Peyer's patch (tissue), 4 donors: ENCODE measurements around the gene NEK9. TPM values are rescaled to one million over a fixed set of nuclear protein-coding genes. Genes with fewer than 3 reads are reported as not detected.
A peak's percentile ranks its signal among the peaks of the same experiment; 100 is the strongest.

Experiments
- DNase-seq, 3 donors: peaks; one replicate each; pipeline ENCODE4 v3.0.0-alpha.2; 2017 to 2019
- H3K27ac ChIP-seq, 4 donors: fragments of 200-600 bp; sonication (generic); one replicate each; pipeline ENCODE4 v1.5.1; 2016 to 2019
- H3K27me3 ChIP-seq, 2 donors: fragments of 200-600 bp; sonication (generic); one replicate each; pipeline ENCODE4 v1.5.1; 2019
- H3K36me3 ChIP-seq, 3 donors: fragments of 200-600 bp; sonication (generic); one replicate each; pipeline ENCODE4 v1.5.1; 2016 to 2019
- H3K4me1 ChIP-seq, 4 donors: fragments of 200-600 bp; sonication (generic); one replicate each; pipeline ENCODE4 v1.5.1; 2016 to 2019
- H3K4me3 ChIP-seq, 4 donors: fragments of 200-600 bp; sonication (generic); 1 replicate in 3 of 4; 2 replicates in 1 of 4; pipeline ENCODE4 v1.5.1; 2016 to 2019; ENCODE audit warnings: mild to moderate bottlenecking in 1 of 4
- H3K9me3 ChIP-seq, 4 donors: fragments of 200-600 bp; sonication (generic); one replicate each; pipeline ENCODE4 v1.5.1; 2016 to 2019; ENCODE audit warnings: mild to moderate bottlenecking in 1 of 4
- POLR2A ChIP-seq, 2 donors: fragments of 450-650 bp; IDR thresholded peaks; one replicate each; pipeline ENCODE4 v1.5.1; 2017; ENCODE audit warnings: antibody characterized with exemption in 2 of 2, mild to moderate bottlenecking in 2 of 2, moderate library complexity in 2 of 2
- total RNA-seq, 4 donors: library from RNA; depleted of rRNA; stranded (reverse); fragments of >200 nt; gene quantifications; one replicate each; pipeline ENCODE4 v1.1.0, GENCODE V29; 2016
- TF ChIP-seq, protein P1 (sequence below), 6 experiments: fragments of 450-650 bp in 4 of 6; fragments of 200-600 bp in 2 of 6; sonication (generic) in 1 of 6; IDR thresholded peaks; one replicate each; pipeline ENCODE4 v1.5.1; 2017 to 2019; ENCODE audit warnings: antibody characterized with exemption in 6 of 6, mild to moderate bottlenecking in 3 of 6, moderate library complexity in 1 of 6

The NEK9 gene
- total RNA-seq, 4 donors from 2014 or later: 32.4 to 53.6 (median 42.0) TPM

DNA sequence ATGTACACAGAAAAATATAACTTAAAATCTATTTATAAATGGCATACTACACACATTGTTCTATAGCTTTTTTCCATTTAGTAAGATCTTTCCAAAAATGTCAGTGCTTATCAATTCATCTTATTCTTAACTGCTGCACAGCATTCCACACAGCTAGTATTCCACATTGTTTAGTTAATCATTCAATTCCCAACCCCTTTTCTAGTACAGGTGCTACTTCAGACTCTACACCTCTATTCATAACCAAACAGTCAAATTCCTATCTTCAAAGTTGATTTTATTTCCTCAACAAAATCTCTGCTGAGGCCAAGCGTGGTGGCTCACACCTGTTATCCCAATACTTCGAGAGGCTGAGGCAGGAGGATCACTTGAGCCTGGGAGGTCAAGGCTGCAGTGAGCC lies 12.3 kb upstream of the NEK9 start:
- TF ChIP-seq POLR2A (IDR thresholded peaks at IDR 0.05): no peak
- TF ChIP-seq, protein P1, sequence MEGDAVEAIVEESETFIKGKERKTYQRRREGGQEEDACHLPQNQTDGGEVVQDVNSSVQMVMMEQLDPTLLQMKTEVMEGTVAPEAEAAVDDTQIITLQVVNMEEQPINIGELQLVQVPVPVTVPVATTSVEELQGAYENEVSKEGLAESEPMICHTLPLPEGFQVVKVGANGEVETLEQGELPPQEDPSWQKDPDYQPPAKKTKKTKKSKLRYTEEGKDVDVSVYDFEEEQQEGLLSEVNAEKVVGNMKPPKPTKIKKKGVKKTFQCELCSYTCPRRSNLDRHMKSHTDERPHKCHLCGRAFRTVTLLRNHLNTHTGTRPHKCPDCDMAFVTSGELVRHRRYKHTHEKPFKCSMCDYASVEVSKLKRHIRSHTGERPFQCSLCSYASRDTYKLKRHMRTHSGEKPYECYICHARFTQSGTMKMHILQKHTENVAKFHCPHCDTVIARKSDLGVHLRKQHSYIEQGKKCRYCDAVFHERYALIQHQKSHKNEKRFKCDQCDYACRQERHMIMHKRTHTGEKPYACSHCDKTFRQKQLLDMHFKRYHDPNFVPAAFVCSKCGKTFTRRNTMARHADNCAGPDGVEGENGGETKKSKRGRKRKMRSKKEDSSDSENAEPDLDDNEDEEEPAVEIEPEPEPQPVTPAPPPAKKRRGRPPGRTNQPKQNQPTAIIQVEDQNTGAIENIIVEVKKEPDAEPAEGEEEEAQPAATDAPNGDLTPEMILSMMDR (IDR thresholded peaks at IDR 0.05): no peak
- Histone ChIP-seq H3K27ac (peak overlapping the region in 2 of 4 donors; percentile 0 to 52), H3K4me3 (no peak overlapping the region), H3K9me3 (no peaks in the 10 kb centered on the region), H3K27me3 (no peaks in the 10 kb centered on the region), H3K36me3 (peaks cover 0 to 14% (median 0%) of the 10 kb centered on the region in 3 donors), H3K4me1 (peaks cover 0 to 29% (median 0%) of the 10 kb centered on the region in 4 donors)
- no peak for DNase-seq

DNA sequence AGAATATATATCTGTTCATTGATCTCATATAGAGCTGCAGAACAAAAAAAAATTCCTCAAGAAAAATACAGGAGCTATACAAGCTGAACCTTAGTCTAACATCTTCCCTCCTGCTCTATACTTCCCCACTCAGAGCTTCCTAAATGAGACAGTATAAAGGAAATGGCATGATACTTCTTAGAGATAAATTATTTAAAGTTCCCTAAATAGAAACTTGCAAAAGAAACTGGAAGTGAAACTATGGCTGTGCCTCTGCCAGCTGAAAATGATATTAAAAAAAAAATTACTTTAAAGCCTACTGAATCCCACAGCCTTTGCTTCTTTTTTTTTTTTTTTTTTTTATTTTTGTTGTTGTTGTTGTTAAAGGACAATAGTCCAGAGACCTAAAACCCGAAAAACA lies 11.6 kb upstream of the NEK9 start:
- Histone ChIP-seq H3K9me3 (no peaks in the 10 kb centered on the region), H3K4me1 (peaks cover 0 to 24% (median 0%) of the 10 kb centered on the region in 4 donors), H3K27ac (peak overlapping the region in 2 of 4 donors; percentile 0 to 52), H3K4me3 (no peak overlapping the region), H3K27me3 (no peaks in the 10 kb centered on the region), H3K36me3 (peaks cover 0 to 21% (median 0%) of the 10 kb centered on the region in 3 donors)
- TF ChIP-seq POLR2A (IDR thresholded peaks at IDR 0.05): no peak
- TF ChIP-seq, protein P1 (IDR thresholded peaks at IDR 0.05): no peak
- no peak for DNase-seq

DNA sequence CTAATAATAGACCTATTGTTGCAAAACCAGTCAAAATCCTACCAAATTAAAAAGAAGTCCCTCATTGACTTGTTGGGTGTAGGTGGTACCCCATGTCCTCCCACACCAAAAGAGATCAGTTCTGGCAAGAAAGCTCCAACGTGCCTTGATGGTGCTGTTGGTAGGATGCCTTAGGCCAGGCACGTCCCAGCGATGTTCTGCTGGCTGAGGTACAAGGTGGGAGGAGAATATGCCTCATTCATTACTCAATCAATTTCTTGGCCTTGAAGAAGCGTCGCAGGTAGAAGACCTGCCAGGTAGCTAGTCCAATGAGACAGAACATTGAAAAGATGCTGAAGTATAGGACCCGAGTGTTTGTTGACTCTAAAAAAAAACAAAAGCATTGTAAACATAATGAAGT lies 7.8 kb upstream of the NEK9 start:
- Histone ChIP-seq H3K4me3 (no peak overlapping the region), H3K4me1 (peaks cover 0 to 14% (median 0%) of the 10 kb centered on the region in 4 donors), H3K27ac (no peak overlapping the region), H3K27me3 (no peaks in the 10 kb centered on the region), H3K36me3 (peaks cover 0 to 23% (median 0%) of the 10 kb centered on the region in 3 donors), H3K9me3 (no peaks in the 10 kb centered on the region)
- TF ChIP-seq, protein P1 (IDR thresholded peaks at IDR 0.05): no peak
- TF ChIP-seq POLR2A (IDR thresholded peaks at IDR 0.05): no peak
- no peak for DNase-seq

DNA sequence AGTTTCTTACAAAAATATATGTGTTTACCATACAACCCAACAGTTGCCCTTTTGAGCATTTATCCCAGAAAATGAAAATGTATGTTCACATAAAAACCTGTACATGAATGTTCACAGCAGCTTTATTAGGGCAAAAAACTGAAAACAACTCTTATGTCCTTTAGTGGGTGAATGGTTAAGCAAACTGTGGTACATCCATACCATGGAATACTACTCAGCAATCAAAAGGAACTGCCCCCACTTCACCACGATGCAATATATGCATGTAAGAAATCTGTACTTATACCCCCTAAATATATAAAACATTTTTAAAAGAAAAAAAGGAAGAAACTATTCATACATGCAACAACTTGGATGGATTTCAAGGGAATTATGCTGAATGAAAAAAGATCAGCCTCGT lies 6.7 kb upstream of the NEK9 start:
- no peak for TF ChIP-seq POLR2A (IDR thresholded peaks at IDR 0.05)
- TF ChIP-seq, protein P1 (IDR thresholded peaks at IDR 0.05): no peak
- Histone ChIP-seq H3K4me3 (no peak overlapping the region), H3K4me1 (peaks cover 0 to 6% (median 0%) of the 10 kb centered on the region in 4 donors), H3K27me3 (no peaks in the 10 kb centered on the region), H3K36me3 (peaks cover 0 to 26% (median 0%) of the 10 kb centered on the region in 3 donors), H3K27ac (no peak overlapping the region), H3K9me3 (no peaks in the 10 kb centered on the region)
- no peak for DNase-seq

DNA sequence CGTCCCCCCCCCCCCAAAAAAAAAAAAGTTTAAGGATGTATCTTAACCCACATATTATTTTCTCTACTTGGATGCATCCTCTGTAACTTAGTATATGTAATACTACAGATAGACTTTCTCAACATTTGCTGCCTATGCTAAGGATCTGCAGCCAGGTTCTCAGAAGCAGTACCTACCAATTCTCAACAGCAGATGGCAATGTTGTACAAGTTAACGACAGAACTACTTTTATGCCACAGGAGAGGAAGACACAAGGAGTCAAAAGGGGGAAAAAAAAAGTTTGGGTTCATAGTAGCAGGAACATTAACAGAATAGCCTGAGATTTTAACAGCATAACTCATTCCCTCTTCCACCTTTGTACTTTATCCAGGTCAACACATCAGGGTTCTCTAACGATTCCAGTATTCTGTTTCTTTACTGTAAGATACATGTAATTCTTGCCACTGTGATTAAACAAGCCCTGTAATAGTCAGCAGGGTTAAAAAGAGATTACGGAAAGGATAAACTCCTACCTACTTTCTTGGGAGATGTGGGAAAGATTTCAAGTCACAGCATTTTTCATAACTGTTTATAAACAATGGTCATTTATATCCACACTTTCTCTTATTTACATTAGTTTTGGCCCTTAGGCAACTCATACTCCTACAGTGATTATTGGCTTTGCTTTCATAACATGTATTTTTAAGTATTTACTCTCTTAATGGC lies 5.7 kb upstream of the NEK9 start:
- Histone ChIP-seq H3K9me3 (no peaks in the 10 kb centered on the region), H3K4me3 (no peak overlapping the region), H3K36me3 (peaks cover 0 to 26% (median 0%) of the 10 kb centered on the region in 3 donors), H3K27me3 (no peaks in the 10 kb centered on the region), H3K4me1 (peaks cover 0 to 13% (median 0%) of the 10 kb centered on the region in 4 donors), H3K27ac (peak overlapping the region in 2 of 4 donors; percentile 14 to 40)
- peak in 2 of 3 donors; percentile 38 to 69 for DNase-seq
- TF ChIP-seq, protein P1 (IDR thresholded peaks at IDR 0.05): peak; percentile 54 to 97 (median 94)
- no peak for TF ChIP-seq POLR2A (IDR thresholded peaks at IDR 0.05)
